Progenitor cell of endocrine pancreas (in vitro differentiated cells): ENCODE measurements around the gene SCAMP4. TPM values are rescaled to one million over a fixed set of nuclear protein-coding genes. Genes with fewer than 3 reads are reported as not detected.

Experiments used
- DNase-seq: peaks from one replicate; pipeline ENCODE4 v3.0.0; 2021; ENCODE audit warnings: low spot score; ENCODE audit not compliant: unreplicated experiment
- H3K27ac Mint-ChIP-seq: 2 replicates; pipeline ENCODE4 v1.8.0; 2021; ENCODE audit warnings: mild to moderate bottlenecking, moderate library complexity, mixed read lengths
- H3K27me3 Mint-ChIP-seq: 2 replicates; pipeline ENCODE4 v1.8.0; 2021; ENCODE audit warnings: mixed read lengths
- H3K36me3 Mint-ChIP-seq: 2 replicates; pipeline ENCODE4 v1.8.0; 2022; ENCODE audit warnings: mixed read lengths; ENCODE audit not compliant: insufficient read depth
- H3K4me1 Mint-ChIP-seq: 2 replicates; pipeline ENCODE4 v1.8.0; 2021; ENCODE audit warnings: low read depth, mixed read lengths
- H3K4me3 Mint-ChIP-seq: 2 replicates; pipeline ENCODE4 v1.8.0; 2021; ENCODE audit warnings: low read depth, mild to moderate bottlenecking, moderate library complexity, mixed read lengths
- H3K9me3 Mint-ChIP-seq: 2 replicates; pipeline ENCODE4 v1.8.0; 2021; ENCODE audit warnings: low read depth, mixed read lengths
- total RNA-seq: library from RNA; stranded (reverse); gene quantifications from 2 replicates; pipeline ENCODE4 v1.2.1, GENCODE V29; 2021
- TF ChIP-seq, protein P1 (sequence below): fragments of 200-600 bp; sonication (generic); IDR thresholded peaks from one replicate; pipeline ENCODE4 v1.5.0; 2021; ENCODE audit warnings: antibody characterized with exemption, mild to moderate bottlenecking; ENCODE audit not compliant: unreplicated experiment

Gene SCAMP4
- total RNA-seq, 1 donor from 2014 or later = 102 TPM

DNA sequence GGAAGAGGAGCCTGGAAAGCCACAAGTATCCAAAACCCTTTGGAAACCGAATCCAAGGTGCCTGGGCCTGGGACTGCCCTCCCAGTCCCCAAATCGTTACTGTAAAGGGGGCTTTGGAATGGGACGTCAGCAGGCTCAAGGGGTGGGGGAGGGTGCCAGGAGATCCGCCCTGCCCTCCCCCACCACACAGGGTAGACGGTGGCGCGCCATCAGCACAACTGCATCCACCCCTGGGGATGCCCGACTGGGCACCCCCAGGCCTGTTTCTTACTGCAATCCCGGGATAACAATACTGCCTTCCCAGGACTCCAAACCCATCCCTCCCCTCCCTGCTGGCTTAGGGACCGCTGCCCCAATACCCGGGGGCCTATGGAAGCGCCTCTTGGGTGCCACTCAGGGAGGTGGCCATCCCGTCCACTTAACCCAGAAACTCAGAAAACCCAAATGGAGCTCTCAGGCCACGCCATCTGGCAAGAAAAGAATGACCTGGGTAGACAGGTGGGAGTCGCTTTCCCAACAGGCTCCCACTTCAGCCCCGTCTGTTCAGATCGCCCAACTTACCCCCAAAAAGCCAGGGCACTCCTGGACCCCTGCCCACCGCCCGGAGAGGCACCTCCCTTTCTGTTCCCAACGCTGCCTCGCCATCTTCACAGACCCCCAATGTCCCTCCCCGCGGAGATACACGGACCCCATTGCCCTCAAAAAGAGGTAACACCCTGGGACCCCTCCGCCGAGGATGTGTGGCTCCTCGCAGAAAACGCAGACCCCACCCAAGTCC is 44.2 kb upstream of the SCAMP4 start:
- H3K27me3 Mint-ChIP-seq = peaks cover 21% of the 10 kb centered on the region
- peaks cover 10% of the 10 kb centered on the region for H3K4me1 Mint-ChIP-seq
- peak overlapping the region; percentile 11 for H3K4me3 Mint-ChIP-seq
- no peaks in the 10 kb centered on the region for H3K9me3 Mint-ChIP-seq
- no peak overlapping the region for H3K27ac Mint-ChIP-seq
- TF ChIP-seq, protein P1, sequence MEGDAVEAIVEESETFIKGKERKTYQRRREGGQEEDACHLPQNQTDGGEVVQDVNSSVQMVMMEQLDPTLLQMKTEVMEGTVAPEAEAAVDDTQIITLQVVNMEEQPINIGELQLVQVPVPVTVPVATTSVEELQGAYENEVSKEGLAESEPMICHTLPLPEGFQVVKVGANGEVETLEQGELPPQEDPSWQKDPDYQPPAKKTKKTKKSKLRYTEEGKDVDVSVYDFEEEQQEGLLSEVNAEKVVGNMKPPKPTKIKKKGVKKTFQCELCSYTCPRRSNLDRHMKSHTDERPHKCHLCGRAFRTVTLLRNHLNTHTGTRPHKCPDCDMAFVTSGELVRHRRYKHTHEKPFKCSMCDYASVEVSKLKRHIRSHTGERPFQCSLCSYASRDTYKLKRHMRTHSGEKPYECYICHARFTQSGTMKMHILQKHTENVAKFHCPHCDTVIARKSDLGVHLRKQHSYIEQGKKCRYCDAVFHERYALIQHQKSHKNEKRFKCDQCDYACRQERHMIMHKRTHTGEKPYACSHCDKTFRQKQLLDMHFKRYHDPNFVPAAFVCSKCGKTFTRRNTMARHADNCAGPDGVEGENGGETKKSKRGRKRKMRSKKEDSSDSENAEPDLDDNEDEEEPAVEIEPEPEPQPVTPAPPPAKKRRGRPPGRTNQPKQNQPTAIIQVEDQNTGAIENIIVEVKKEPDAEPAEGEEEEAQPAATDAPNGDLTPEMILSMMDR = no peak
- DNase-seq = no peak
- no peaks in the 10 kb centered on the region for H3K36me3 Mint-ChIP-seq

DNA sequence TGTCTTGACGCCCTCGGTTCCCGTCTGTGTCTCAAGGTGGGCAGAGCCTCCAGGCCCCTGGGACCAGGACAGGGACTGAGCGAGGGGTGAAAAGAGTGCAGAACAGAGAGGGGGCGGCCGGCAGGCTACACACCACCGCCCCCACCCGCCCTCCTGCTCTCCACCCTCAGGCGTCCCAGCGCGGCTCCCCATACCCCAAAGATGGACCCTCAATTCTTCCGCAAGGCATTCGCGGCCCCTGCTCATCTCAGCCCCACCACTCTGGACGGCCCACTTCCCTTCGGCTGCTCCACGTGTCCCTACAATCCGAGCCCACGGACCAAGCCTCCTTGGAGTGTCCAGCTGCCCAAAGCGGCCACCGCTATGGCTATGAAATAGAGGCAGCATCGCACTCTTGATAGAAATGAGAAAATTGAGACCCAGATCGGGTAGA is 43.6 kb upstream of the SCAMP4 start:
- Mint-ChIP-seq H3K4me3 (peak overlapping the region; percentile 82), H3K4me1 (peaks cover 10% of the 10 kb centered on the region), H3K36me3 (no peaks in the 10 kb centered on the region), H3K27me3 (peaks cover 21% of the 10 kb centered on the region), H3K27ac (no peak overlapping the region), H3K9me3 (no peaks in the 10 kb centered on the region)
- DNase-seq = no peak
- TF ChIP-seq, protein P1 = no peak

DNA sequence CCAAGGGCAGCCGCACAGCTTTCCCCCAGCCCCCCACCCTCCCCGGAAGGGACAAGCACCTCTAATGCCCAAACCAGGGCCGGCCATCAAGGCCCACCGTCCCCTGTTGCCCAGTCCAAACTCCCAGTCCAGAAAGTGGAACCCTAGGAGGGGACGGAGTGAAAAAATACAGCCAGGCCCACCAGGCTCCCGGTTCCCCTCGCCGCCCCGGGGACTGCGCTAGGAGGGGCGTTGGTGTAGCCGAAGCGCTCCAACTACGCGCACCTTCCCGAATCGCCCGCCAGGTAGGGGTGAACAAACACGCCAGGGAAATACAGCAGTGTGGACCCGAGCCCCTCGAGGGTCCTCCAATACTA is 43.2 kb upstream of the SCAMP4 start:
- DNase-seq = no peak
- Mint-ChIP-seq H3K9me3 (no peaks in the 10 kb centered on the region), H3K36me3 (no peaks in the 10 kb centered on the region), H3K4me1 (peaks cover 10% of the 10 kb centered on the region), H3K4me3 (peak overlapping the region; percentile 82), H3K27ac (peak overlapping the region; percentile 59), H3K27me3 (peaks cover 21% of the 10 kb centered on the region)
- TF ChIP-seq, protein P1 = no peak

DNA sequence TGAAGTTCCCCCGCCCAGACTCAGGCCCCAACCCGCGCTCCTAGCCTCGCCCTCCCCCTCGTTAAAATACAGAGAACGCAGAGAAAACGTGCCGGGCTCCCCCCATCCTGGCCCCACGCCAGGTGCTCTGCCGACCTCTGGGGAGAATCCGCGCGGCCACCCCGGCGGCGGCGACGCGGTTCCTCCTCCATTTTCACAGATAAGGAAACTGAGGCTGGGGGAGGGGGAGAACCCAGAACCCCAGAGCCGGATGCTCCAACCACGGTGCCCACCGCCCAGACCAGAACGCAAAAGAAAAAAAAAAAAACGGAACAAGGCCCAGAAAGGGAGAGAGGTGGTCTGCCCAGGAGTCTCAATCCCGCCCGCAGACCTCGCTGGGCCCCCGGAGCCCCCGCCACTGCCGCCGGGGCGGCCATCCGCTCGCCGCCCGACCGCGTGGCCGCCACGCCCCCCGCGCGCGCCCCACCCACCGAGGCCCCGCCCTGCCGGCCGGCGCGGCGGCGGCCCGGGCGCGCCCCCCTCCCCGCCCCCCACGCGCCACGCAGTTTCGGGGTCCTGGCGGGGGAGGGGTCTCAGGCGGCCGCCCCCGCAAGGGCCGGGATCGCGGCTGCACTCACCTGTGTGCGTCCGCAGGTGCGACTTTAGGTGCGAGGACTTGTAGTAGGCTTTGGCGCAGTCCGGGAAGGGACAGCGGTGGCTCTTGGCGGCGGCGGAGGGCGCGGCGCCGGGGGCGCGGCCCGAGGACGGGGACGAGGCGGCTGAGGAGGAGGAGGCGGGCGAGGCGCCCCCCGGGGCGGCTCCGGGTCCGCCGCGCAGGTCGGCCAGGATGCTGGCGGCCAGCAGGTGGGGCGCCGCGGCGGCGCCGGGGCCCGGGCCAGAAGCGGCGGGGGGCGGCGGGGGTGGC is 42.5 kb upstream of the SCAMP4 start:
- no peak for DNase-seq
- H3K27me3 Mint-ChIP-seq = peaks cover 21% of the 10 kb centered on the region
- H3K4me1 Mint-ChIP-seq = peaks cover 8% of the 10 kb centered on the region
- TF ChIP-seq, protein P1 = no peak
- no peaks in the 10 kb centered on the region for H3K9me3 Mint-ChIP-seq
- H3K36me3 Mint-ChIP-seq = no peaks in the 10 kb centered on the region
- peak overlapping the region; percentile 82 for H3K4me3 Mint-ChIP-seq
- peak overlapping the region; percentile 59 for H3K27ac Mint-ChIP-seq

DNA sequence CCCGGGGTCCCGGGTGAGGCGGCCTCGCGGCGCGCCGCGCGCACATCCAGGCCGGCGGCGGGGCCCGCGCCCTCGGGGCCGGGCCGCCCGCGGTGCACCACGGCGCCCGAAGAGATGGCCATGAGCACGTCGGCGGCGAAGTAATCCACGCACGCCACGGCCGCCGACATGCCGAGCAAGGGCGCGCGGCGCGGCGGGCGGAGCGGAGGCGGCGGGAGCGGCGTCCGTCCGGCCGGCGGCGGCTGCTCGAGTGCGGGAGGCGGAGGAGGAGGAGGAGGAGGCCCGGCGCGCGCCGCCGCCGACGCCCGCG is 41.9 kb upstream of the SCAMP4 start, which contains the start of gene KLF16:
Gene KLF16, minus strand, starts transcription at position 252 of the 310 bp plus-strand sequence. Its CDS starts 82 bp downstream, at position 170.
- TF ChIP-seq, protein P1 = no peak
- Mint-ChIP-seq H3K36me3 (no peaks in the 10 kb centered on the region), H3K27me3 (peaks cover 21% of the 10 kb centered on the region), H3K4me3 (peak within 1 kb of the TSS; percentile 82), H3K27ac (no peak within 1 kb of the TSS), H3K9me3 (no peaks in the 10 kb centered on the region), H3K4me1 (peaks cover 8% of the 10 kb centered on the region)
- no peak for DNase-seq
